Activated naive CD4-positive, alpha-beta T cell treated with anti-CD3 and anti-CD28 coated beads, Interleukin-2, amount 50 U/mL, for 24 hours (primary cell): ENCODE results near the gene BMP6.

Source experiments
- H3K27ac Mint-ChIP-seq: one replicate; pipeline ENCODE4 v1.8.0; 2021; ENCODE audit warnings: mild to moderate bottlenecking, mixed read lengths
- H3K27me3 Mint-ChIP-seq: one replicate; pipeline ENCODE4 v1.8.0; 2021; ENCODE audit warnings: mixed read lengths
- H3K36me3 Mint-ChIP-seq: one replicate; pipeline ENCODE4 v1.8.0; 2021; ENCODE audit warnings: mixed read lengths
- H3K4me1 Mint-ChIP-seq: one replicate; pipeline ENCODE4 v1.8.0; 2021; ENCODE audit warnings: mixed read lengths
- H3K4me3 Mint-ChIP-seq: one replicate; pipeline ENCODE4 v1.8.0; 2021; ENCODE audit warnings: mild to moderate bottlenecking, mixed read lengths
- H3K9me3 Mint-ChIP-seq: one replicate; pipeline ENCODE4 v1.8.0; 2021; ENCODE audit warnings: mixed read lengths

BMP6 gene

DNA sequence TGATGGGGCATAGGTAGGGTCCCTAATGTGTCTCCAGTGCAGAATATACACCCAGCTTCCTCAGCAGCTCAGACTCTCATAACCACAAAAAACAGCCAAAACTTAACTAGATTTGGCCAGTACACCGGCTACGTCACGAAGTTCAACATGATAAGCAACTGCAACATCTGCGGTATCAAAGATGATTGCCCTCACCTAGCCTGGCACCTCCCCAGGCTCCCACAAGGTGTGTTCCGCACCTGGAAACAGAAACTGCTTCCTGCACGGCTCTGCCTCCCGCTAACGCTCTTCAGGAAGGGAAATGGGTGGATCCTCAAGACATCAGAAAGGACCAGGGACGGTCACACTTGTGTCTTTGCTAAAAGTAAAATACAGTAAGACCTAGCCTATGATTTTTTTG, 175.2 kb downstream of the BMP6 start:
- H3K4me3 Mint-ChIP-seq, result no peak overlapping the region
- no peaks in the 10 kb centered on the region for H3K27me3 Mint-ChIP-seq
- peaks cover 9% of the 10 kb centered on the region for H3K36me3 Mint-ChIP-seq
- H3K27ac Mint-ChIP-seq, result no peak overlapping the region
- no peaks in the 10 kb centered on the region for H3K9me3 Mint-ChIP-seq
- H3K4me1 Mint-ChIP-seq, result no peaks in the 10 kb centered on the region

DNA sequence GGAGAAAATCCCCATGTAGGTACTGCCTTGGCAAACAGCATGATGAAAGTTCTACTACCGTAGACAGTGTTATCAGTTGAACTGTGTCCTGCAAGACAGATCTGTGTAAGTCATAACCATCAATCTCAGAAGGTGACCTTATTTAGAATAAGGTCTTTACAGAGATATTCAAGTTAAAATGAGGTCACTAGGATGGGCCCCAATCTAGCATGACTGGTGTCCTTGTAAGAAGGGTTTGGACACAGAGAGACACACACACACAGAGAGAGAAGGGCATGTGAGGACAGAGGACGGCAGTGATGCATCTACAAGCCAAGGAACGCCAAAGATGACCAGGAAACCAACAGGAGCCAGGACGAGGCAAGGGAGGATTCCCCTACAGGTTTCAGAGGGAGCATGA, 175.9 kb downstream of the BMP6 start:
- Mint-ChIP-seq H3K4me3 (no peak overlapping the region), H3K36me3 (peaks cover 9% of the 10 kb centered on the region), H3K27ac (no peak overlapping the region), H3K9me3 (no peaks in the 10 kb centered on the region), H3K4me1 (no peaks in the 10 kb centered on the region), H3K27me3 (no peaks in the 10 kb centered on the region)

DNA sequence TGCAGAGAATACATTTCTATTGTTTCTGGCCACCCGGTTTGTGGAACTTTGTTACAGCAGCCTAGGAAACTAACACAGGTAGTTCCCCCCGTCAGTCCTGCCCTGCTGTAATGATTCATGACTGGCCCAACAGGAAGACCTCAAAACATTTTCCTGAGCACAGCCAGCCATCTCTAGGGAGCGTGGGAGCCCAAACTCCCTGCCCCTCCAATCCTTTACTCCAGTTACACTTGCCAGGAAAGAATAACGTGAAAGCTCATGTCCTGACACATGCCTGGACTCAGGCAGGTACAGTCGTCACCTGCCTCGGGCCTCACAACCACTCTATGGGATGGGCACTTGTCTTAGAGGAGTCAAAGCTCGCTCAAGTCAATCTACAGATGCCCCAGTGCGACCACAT, 176.3 kb downstream of the BMP6 start:
- no peak overlapping the region for H3K4me3 Mint-ChIP-seq
- peaks cover 9% of the 10 kb centered on the region for H3K36me3 Mint-ChIP-seq
- H3K27me3 Mint-ChIP-seq, result no peaks in the 10 kb centered on the region
- no peaks in the 10 kb centered on the region for H3K9me3 Mint-ChIP-seq
- H3K27ac Mint-ChIP-seq, result no peak overlapping the region
- H3K4me1 Mint-ChIP-seq, result no peaks in the 10 kb centered on the region

DNA sequence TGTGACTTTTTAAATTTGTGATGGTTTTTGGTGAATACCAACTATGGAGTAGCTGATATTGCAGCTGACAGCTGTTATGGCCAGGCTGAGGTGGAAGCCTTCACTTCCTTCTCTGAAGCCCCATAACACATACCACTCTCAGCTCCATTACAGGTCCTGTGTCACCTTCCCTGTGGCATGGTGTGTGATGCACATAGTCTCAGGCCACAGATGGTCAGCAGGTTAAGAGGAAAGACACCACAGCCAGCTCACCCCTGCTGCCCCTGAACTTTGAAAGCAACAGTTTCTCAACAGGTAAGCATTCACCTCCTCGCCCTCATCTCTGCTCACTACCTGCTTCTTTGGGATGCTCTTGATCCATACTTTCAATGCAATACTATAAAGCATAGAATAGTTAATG, 177.0 kb downstream of the BMP6 start:
- Mint-ChIP-seq H3K9me3 (no peaks in the 10 kb centered on the region), H3K27me3 (no peaks in the 10 kb centered on the region), H3K4me3 (no peak overlapping the region), H3K4me1 (no peaks in the 10 kb centered on the region), H3K27ac (no peak overlapping the region), H3K36me3 (peaks cover 9% of the 10 kb centered on the region)

DNA sequence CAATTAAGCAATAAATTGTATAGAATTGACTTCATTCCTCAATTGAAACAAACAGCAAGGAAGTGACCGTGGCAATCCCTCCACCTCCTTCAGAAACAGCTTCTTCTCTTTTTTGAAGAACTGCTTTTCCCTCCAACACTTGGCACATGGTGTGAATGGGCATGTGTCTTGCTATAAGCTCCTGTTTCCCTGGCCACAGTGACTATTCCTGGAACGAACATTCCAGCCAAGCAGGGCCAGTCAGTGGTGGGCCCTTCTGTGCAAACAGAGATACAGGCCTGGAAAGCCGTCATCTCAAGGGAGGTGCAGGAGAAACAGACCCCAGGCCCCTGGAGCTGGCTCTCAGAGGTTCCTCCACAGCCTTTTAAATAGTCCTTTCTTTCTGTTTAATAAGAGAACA, 177.8 kb downstream of the BMP6 start:
- no peak overlapping the region for H3K4me3 Mint-ChIP-seq
- H3K4me1 Mint-ChIP-seq, result no peaks in the 10 kb centered on the region
- no peak overlapping the region for H3K27ac Mint-ChIP-seq
- no peaks in the 10 kb centered on the region for H3K9me3 Mint-ChIP-seq
- H3K36me3 Mint-ChIP-seq, result peaks cover 6% of the 10 kb centered on the region
- H3K27me3 Mint-ChIP-seq, result no peaks in the 10 kb centered on the region

DNA sequence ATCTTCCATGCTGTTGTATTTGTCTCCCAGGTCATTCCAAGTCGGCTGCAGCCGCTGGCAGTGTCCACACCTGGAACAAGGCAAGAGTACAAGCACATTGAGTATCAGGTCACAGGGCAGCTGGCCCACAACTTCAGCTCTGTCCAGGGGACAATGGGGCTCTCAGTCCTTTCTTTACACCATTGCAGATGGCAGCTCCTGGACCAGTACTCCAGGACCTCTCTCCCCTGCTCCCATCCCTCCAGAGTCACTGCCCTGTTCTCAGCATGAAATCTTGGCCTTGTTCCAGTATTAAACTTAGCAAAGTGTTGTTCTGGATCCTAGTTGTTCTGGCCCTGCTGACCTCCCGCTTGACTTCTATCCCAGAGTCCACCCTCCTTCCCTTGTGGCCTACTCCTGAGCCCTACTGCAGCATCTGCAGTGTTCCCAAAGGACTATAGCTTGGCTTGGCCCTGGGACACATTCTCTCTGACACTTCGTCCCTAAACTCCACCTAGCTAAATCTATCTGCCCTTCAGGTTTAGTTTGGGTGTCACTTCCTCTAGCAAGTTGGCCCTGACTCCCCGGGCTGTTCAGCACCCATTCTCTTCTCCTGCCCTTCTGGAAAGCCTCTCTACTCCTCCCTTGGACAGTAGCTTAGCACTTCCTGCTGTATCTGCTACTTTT, 178.9 kb downstream of the BMP6 start:
- no peaks in the 10 kb centered on the region for H3K4me1 Mint-ChIP-seq
- no peak overlapping the region for H3K4me3 Mint-ChIP-seq
- H3K27ac Mint-ChIP-seq, result no peak overlapping the region
- H3K36me3 Mint-ChIP-seq, result peaks cover 5% of the 10 kb centered on the region
- H3K27me3 Mint-ChIP-seq, result no peaks in the 10 kb centered on the region
- H3K9me3 Mint-ChIP-seq, result no peaks in the 10 kb centered on the region

DNA sequence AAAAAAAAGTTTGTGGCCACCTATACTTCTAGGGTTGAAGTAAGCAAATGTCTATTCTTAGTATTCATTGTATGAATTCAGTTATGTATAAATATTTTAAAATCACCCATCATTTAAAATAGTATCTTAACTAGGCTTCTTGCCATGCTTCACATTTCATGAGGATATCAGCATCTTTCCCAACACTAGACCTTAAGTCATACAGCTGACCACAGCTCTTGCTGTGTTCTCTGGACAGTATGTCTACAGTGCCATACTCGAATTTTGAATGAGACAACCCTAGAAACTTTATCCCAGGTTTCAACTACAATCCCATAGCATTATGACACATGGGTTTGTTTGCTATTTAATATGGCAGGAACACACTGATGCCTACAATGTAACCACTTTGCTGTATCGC, 179.5 kb downstream of the BMP6 start:
- Mint-ChIP-seq H3K36me3 (peaks cover 5% of the 10 kb centered on the region), H3K27ac (no peak overlapping the region), H3K4me3 (no peak overlapping the region), H3K27me3 (no peaks in the 10 kb centered on the region), H3K4me1 (no peaks in the 10 kb centered on the region), H3K9me3 (no peaks in the 10 kb centered on the region)

DNA sequence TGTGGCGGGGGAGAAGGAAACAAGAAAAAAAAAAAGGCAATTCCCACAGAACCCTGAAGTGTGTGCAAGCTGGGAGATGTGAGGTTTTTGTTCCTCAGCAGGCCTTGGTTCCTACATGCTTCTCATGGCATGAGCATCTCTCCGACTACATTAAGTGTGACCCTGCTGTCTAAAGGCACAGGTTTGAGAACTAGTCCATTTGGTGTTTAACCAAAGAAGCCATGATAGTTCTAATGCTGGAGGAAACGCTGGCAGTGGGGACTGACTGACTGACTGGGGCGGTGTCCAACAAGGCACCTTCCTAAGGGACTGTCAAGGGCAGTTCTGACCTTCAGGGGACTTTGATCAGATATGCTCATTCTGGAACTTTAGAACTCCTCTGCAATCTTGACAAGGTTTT, 180.8 kb downstream of the BMP6 start:
- H3K27ac Mint-ChIP-seq, result no peak overlapping the region
- H3K27me3 Mint-ChIP-seq, result no peaks in the 10 kb centered on the region
- peaks cover 5% of the 10 kb centered on the region for H3K36me3 Mint-ChIP-seq
- H3K4me3 Mint-ChIP-seq, result no peak overlapping the region
- H3K4me1 Mint-ChIP-seq, result peaks cover 5% of the 10 kb centered on the region
- H3K9me3 Mint-ChIP-seq, result no peaks in the 10 kb centered on the region

DNA sequence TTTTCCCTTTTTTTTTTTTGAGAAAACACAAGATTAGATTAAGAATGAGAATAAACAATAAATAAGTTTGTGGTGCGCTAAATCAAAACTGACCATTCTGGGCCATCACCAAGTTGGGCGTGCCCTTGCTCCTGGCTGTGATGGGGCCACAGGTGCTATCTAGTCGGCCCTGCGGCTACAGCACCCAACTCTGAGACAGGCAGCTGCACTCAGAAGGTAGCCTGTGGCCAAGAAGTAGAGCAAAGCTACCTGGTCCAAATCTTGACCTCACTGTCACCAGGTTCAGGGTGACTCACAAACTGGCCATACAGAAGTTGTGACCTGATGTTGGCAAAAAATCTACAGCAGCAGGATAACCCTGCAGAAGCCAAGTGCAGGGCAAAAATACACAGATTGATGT, 181.3 kb downstream of the BMP6 start:
- H3K9me3 Mint-ChIP-seq, result no peaks in the 10 kb centered on the region
- peaks cover 5% of the 10 kb centered on the region for H3K4me1 Mint-ChIP-seq
- no peaks in the 10 kb centered on the region for H3K27me3 Mint-ChIP-seq
- H3K36me3 Mint-ChIP-seq, result peaks cover 5% of the 10 kb centered on the region
- H3K27ac Mint-ChIP-seq, result no peak overlapping the region
- no peak overlapping the region for H3K4me3 Mint-ChIP-seq

DNA sequence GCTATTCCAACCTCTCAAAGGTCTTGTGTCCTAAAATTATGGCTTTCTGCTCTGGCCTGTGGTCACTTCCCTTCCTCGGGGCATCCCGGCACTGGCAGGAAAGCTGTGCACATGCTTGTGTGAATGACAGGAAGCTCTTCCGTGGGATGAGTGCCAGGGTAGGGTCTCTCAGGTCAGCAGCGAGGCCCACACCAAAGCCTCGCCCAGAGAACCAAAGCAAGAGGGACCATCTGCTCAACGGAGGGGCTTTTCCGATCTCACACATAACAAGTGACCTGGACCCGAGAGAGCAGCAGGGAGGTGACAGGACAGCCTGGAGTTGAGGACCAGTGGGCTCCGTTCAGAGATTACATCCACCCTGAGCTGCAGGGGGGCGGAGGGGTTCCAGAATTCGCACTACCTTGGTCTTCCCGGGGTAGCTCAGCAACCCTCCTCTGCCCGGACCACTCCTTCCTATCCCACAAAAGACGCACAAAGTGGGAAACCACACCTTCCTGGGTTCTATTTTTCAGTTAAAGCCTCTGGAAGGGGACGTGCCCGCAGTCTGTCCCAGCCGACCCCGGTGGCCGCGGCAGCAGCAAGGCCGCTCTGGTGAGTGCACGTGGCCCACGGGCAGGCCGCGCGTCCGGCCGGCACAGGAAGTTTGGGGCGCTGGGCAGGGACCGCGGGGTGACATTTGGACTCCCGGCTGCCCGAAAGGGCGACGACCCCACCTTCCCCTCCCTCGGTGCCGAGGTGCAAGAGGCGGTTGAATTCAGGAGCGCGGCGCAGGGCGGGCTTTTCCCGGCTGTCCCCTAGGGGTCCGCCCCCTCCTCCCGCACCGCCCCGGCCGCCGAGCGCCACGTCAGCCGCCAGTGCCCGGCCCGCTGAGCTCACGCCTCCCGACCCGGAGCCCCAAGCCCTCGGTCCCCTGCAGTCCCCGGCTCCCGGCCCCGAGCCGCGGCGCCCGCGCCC, 183.7 kb downstream of the BMP6 start:
- H3K9me3 Mint-ChIP-seq, result no peaks in the 10 kb centered on the region
- H3K27ac Mint-ChIP-seq, result peak overlapping the region; percentile 23
- H3K36me3 Mint-ChIP-seq, result peaks cover 2% of the 10 kb centered on the region
- no peaks in the 10 kb centered on the region for H3K27me3 Mint-ChIP-seq
- H3K4me3 Mint-ChIP-seq, result peak overlapping the region; percentile 89
- H3K4me1 Mint-ChIP-seq, result peaks cover 5% of the 10 kb centered on the region

DNA sequence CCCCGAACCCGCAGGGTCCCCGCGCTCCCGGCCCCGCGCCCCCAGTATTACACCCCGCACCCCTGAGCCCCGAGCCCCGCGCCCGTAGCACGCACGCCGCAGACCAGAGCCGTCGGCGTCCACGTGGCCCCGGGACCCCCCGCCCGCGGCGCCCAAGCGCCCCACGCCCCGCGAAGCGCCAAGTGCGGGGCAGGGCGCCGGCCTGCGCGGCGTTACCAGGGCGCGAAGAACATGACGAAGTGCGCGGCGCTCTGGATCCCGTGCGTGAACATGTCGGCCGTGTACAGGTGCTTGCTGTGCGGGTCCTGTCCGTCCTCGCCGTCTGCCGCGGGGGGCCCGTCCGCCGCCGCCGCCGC, 184.4 kb downstream of the BMP6 start:
- Mint-ChIP-seq H3K4me3 (no peak overlapping the region), H3K36me3 (no peaks in the 10 kb centered on the region), H3K27ac (no peak overlapping the region), H3K4me1 (peaks cover 5% of the 10 kb centered on the region), H3K27me3 (no peaks in the 10 kb centered on the region), H3K9me3 (no peaks in the 10 kb centered on the region)

DNA sequence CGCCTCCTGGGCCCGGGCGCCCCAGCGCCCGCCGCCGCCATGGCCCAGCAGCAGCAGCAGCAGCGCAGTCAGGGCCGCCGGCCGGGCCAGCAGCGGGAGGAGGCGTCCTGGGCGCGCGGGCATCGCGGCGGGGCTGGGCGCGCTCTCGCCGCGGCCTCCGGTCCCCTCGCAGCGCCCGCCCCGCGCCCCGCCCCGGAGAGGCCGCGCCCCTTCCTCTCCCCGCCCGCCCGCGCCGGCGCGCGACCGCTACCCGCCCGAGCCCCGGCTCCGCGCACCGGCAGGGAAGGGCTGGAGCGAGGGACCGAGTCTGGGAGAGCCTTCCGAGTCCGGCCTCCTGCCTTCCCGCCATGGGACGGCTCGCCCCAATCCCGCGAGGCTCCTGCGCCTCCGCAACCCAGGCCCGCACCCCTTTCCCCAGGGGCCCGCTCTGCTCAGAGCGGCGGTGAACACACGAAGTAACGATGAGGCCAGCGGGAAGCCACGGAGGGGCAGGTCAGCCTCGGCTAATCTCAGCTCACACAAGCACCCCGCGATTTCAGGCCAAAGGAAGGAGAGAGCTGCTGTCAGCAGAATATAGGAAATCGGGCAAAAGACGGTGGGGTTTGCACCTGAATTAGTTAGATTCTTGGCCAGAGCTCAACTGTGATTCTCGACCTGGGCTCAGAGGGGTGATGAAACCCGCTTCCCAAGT, 184.9 kb downstream of the BMP6 start, which contains the start of gene TXNDC5:
TSS of gene TXNDC5 (minus strand) at position 135 of the 691 bp plus-strand sequence. CDS start at position 123, 12 bp downstream.
- no peaks in the 10 kb centered on the region for H3K9me3 Mint-ChIP-seq
- H3K27ac Mint-ChIP-seq, result peak within 1 kb of the TSS; percentile 27
- H3K4me3 Mint-ChIP-seq, result peak within 1 kb of the TSS; percentile 89
- H3K27me3 Mint-ChIP-seq, result no peaks in the 10 kb centered on the region
- peaks cover 5% of the 10 kb centered on the region for H3K4me1 Mint-ChIP-seq
- H3K36me3 Mint-ChIP-seq, result no peaks in the 10 kb centered on the region

DNA sequence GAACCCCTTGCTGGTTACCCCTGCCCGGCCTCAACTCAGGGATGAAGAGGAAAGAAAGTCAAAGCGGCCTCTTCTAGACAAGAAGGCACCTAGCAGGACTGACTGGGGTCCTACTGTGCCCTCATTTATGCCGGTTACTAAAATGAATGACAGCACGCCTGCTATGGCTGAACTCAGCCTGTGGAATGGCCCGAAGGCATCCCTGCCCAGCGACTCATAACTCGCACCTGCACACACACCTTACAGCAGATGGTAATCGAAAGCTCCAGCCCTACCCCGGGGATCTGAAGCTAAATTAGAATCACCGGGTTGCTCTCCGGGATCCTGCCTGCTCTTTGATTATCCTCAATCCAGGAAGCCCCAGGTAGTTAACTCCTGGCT, 185.4 kb downstream of the BMP6 start:
- Mint-ChIP-seq H3K27ac (peak overlapping the region; percentile 27), H3K27me3 (no peaks in the 10 kb centered on the region), H3K4me3 (no peak overlapping the region), H3K4me1 (peaks cover 5% of the 10 kb centered on the region), H3K36me3 (no peaks in the 10 kb centered on the region), H3K9me3 (no peaks in the 10 kb centered on the region)

DNA sequence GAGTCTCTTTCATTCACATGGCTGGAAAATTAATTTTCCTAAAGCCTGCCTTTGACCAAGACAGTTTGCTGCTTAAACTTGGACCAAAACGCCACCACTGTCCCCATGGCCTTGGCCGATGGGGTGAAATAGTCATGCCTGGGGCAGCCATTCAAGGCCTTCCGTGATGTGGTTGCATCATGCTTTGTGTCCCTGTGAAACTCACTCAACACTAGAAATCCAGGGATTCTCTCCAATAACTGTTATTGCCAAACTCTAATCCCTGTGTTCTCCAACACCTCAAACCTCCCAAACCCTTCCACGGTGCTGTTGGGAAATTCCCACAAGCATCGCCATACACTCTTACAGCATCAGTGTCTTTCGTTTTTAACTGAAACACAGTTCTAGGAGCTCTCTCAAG, 186.1 kb downstream of the BMP6 start:
- no peak overlapping the region for H3K27ac Mint-ChIP-seq
- no peaks in the 10 kb centered on the region for H3K9me3 Mint-ChIP-seq
- no peak overlapping the region for H3K4me3 Mint-ChIP-seq
- no peaks in the 10 kb centered on the region for H3K36me3 Mint-ChIP-seq
- H3K4me1 Mint-ChIP-seq, result peaks cover 5% of the 10 kb centered on the region
- no peaks in the 10 kb centered on the region for H3K27me3 Mint-ChIP-seq

DNA sequence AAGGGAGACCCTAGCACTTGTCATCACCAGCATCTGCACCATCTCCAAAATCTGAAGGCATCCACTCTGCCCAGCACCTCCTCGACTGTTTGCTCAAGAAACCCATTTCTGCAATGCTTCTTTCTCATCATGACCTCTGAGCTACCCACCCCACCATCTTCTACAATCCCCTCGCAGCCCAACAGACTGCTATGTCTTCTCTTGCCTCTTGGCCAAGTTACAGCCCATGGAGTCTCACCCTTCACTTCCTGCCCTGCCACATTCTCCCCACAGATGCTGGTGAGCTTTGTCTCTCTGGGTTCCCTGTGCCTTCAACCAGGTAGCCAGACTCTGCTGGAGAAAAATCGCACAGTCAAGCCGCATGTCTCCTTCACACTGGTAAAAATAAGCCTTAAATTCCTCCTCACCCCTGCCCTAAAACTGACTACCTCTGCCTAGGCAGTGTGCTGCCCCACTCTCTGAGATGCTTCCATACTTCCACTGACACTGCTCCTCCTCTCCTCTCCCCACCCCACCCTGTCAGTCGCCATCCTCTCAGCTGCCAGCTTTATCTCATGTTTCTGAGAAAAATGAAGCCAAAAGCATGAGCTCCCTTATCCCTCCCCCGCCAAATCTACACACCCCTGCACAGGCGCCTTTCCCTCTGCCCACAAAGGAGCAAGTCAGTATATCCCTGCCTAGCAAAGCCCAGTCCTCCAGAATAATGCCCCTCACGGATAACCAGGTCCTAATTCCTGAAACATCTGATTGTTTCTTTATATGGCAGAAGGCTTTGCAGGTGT, 187.0 kb downstream of the BMP6 start:
- Mint-ChIP-seq H3K4me1 (peaks cover 5% of the 10 kb centered on the region), H3K9me3 (no peaks in the 10 kb centered on the region), H3K36me3 (no peaks in the 10 kb centered on the region), H3K27ac (no peak overlapping the region), H3K27me3 (no peaks in the 10 kb centered on the region), H3K4me3 (no peak overlapping the region)
